ENCODE measurements around the gene SYNC.

The SYNC gene

DNA sequence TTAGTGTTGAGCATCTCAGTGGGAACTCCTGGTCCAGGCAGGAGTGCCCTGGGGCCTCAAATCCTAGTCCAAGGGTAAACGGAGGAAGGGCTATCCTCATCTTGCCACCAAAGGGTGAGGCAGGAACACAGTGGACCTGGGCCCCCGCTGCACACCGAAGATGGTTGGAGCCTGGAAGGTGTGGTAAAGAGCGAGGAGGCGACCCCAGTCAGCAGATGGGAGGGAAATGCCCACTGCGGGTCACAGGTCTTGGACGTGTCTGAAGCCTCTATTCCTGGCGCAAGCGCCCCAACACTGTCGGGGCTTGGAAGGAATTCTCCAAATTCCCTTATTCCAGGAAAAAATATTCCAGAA lies 38.5 kb upstream of the SYNC start:
- no peak for DNase-seq (ENCODE audit: insufficient read length)
- no peak for TF ChIP-seq TAF1 (IDR thresholded peaks at IDR 0.05; ENCODE audit: borderline replicate concordance, low read depth, low read length)
- TF ChIP-seq POLR2A (IDR thresholded peaks at IDR 0.05; ENCODE audit: low read depth, low read length) = no peak
- TF ChIP-seq POLR2AphosphoS5 (IDR thresholded peaks at IDR 0.05; ENCODE audit: low read depth, low read length) = no peak
- FAIRE-seq = no peak

DNA sequence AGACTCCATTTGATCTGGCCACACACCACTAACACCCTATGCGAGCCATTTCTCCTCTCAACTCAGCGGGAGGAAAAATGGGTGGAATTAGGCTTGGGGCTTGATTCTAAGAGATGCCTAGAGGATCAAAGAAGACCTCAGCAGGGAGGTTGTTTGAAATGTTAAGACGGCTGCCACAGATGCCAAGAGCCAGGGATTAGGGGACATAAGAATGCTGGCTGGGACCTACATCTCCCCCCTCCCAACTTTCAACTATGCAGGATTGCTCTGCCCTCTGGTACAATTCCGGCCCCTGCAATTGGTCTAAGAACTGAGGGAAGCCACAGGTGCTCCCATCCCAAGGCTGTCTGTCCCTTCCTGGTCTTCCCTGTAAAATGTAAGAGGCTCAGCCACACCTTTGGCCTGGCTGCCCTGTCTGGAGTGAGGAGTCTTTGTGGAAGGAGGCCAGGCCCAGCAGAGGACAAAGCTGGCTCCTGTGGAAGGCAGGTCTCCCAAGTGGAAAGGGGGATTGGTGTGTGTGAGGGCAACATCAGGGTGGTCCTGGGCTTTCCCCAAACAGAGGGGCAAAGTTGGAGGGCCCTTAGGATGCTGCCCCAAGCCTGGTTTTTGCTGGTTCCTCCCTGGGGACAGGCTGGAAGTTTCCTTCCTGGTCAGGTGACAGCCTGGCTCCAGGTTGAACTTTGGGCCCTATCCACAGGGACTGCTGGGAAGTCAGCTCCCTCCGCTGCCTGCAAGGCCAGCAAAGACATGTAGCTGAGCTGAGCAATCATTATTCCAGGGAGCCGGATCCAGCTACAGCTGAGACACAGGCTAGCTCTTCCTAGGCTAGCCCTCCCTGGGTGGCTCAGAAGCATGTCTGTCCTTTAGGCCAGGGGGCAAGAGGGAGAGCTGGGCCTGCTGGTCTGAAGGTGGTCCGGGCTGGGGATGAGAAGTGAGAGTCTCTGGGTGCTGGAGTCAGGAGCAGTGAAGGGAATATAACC lies 34.5 kb upstream of the SYNC start:
- DNase-seq (ENCODE audit: insufficient read length) = no peak
- TF ChIP-seq TAF1 (IDR thresholded peaks at IDR 0.05; ENCODE audit: borderline replicate concordance, low read depth, low read length) = no peak
- FAIRE-seq = no peak

DNA sequence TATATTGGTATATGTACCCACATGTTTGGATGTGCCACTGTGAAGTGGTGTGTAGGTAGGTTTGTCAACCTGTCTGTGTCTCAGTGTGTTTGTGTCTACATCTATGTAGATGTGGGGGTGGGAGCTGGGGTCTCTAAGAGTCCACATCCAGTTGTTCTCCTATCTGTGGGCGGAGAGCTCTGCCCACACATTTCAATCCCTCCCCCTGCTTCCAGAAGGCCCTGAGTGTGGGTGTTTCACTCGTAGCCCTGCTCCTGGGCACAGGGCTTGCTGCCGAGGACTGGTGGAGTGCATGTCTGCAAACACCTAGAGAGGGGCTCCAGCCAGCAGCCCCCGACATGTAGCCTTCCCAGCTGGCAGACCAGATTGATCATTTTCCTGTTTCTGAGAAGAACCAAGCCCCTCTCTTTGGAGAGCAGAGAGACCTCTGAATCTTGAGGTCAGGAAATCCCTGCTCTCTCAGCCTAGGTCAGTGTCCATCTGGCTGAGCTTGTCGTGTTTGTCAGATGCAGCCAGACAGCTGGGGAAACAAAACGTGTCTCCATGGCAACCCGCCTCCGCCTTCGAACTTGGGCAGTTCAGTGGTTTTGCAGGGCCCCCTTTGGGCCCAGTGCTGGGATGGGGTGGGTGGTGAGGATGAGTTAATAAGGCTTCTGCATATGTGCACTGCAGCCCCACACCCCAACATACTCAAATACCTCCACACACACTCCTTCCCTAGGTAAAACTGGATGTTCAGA lies 31.2 kb upstream of the SYNC start:
- no peak for FAIRE-seq
- TF ChIP-seq POLR2A (IDR thresholded peaks at IDR 0.05; ENCODE audit: low read depth, low read length) (no peak), POLR2AphosphoS5 (IDR thresholded peaks at IDR 0.05; ENCODE audit: low read depth, low read length) (no peak), TAF1 (IDR thresholded peaks at IDR 0.05; ENCODE audit: borderline replicate concordance, low read depth, low read length) (no peak)
- no peak for DNase-seq (ENCODE audit: insufficient read length)

DNA sequence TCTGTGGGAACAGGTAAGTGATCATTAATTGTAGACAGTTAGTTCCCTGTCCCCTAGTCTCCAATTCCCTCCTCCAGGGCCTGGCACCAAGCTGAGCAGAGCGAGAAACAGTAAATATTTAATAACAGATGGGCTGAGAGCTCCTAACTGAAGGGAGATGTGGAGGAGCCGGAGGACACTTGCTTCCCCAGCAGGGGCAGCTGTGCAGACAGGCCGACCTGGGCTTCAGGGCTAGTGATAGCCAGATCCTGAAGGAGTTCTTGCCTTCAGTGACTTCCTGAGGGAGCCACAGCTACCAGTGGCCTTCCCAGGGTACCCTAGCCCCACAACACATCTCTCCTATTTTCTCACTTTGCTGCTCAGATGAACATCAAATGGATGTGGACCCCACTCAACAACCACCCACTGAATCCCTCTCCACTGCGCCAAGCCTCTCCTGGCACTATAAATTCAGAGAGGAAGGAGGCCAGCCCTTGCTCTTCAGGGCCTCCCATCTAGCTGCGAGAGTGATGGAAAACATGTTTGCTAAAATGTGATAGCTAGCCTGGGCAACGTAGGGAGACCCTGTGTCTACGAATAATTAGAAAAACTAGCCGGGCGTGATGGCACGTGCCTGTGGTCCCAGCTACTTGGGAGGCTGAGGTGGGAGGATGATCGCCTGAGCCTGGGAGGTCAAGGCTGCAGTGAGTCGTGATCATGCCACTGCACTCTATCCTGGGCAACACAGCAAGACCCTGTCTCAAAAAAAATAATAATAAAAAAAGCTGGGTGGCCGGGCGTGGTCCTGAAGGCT lies 26.9 kb upstream of the SYNC start:
- DNase-seq (ENCODE audit: insufficient read length) = no peak
- TF ChIP-seq POLR2AphosphoS5 (IDR thresholded peaks at IDR 0.05; ENCODE audit: low read depth, low read length) = no peak
- no peak for TF ChIP-seq TAF1 (IDR thresholded peaks at IDR 0.05; ENCODE audit: borderline replicate concordance, low read depth, low read length)
- no peak for TF ChIP-seq POLR2A (IDR thresholded peaks at IDR 0.05; ENCODE audit: low read depth, low read length)
- no peak for FAIRE-seq

DNA sequence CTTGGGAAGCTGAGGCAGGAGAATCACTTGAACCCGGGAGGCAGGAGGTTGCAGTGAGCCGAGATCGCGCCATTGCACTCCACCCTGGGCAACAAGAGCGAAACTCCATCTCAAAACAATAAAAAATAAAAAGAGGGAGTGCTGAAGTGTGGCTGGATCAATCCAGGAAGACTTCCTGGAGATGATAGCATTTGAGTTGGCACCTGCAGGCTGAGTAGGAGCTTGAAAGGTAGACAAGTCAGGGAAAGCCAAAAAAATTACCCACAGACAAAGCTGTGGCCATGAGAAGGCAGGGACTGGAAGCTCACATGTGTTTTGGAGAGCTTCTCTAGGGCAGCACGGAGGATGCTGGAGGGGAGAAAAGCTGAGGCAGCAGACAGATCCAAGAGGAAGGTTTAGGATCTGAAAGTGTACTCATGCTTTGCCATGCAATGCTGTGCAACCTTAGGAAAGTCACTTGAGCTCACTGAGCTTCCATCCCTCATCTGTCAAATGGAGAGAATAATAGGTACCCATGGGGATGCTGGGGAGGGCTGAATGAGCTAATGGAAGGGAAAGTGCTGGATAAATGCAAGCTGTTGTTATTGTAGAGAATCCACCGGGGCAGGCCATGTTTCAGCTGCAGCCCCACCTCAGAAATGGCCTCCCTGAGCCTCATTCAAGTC lies 26.0 kb upstream of the SYNC start:
- no peak for FAIRE-seq

DNA sequence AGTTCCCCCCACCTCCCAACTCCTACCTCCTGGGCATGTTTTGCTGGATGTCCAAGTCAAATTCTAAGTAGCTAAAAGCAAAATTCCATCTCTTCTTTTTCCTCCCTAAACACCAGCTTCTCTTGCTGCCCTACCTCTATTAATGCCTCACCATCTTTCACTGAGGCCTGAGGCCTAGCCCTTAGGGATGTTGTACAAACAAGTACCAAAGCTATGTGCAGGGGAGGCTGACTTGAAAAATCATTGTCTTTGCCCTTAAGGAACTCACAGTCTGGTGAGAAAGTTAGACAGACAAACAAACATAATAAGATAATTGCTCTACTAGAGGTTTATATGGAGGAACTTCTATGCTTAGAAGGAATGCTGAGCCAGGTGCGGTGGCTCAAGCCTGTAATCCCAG lies 25.3 kb upstream of the SYNC start:
- FAIRE-seq (no peak), DNase-seq (ENCODE audit: insufficient read length) (no peak)
- TF ChIP-seq TAF1 (IDR thresholded peaks at IDR 0.05; ENCODE audit: borderline replicate concordance, low read depth, low read length) (no peak), POLR2A (IDR thresholded peaks at IDR 0.05; ENCODE audit: low read depth, low read length) (no peak), POLR2AphosphoS5 (IDR thresholded peaks at IDR 0.05; ENCODE audit: low read depth, low read length) (no peak)

More for the DNA sequence above, 26.0 kb upstream of the SYNC start:
- TF ChIP-seq TAF1 (IDR thresholded peaks at IDR 0.05; ENCODE audit: borderline replicate concordance, low read depth, low read length) (no peak), POLR2AphosphoS5 (IDR thresholded peaks at IDR 0.05; ENCODE audit: low read depth, low read length) (no peak), POLR2A (IDR thresholded peaks at IDR 0.05; ENCODE audit: low read depth, low read length) (no peak)
- DNase-seq (ENCODE audit: insufficient read length) = no peak

DNA sequence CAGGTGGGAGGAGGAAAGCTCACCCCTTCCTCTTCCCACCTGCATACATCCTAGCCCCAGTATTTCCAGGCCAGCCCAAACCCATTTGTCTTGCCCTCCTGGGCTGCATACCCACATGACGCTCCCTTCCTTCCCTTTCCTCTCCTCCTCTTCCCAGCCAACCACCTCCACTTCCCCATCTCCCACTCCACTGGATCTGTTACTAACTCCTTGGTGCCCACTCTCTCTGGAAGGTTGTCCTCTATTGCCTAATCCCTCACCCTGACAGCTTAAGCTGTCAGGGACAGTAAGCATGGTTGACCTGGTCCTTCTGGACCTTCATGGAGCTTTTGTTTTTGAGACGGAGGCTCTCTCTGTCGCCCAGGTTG lies 23.0 kb upstream of the SYNC start:
- DNase-seq (ENCODE audit: insufficient read length) = no peak
- FAIRE-seq = no peak
- TF ChIP-seq POLR2AphosphoS5 (IDR thresholded peaks at IDR 0.05; ENCODE audit: low read depth, low read length) (no peak), TAF1 (IDR thresholded peaks at IDR 0.05; ENCODE audit: borderline replicate concordance, low read depth, low read length) (no peak), POLR2A (IDR thresholded peaks at IDR 0.05; ENCODE audit: low read depth, low read length) (no peak)

DNA sequence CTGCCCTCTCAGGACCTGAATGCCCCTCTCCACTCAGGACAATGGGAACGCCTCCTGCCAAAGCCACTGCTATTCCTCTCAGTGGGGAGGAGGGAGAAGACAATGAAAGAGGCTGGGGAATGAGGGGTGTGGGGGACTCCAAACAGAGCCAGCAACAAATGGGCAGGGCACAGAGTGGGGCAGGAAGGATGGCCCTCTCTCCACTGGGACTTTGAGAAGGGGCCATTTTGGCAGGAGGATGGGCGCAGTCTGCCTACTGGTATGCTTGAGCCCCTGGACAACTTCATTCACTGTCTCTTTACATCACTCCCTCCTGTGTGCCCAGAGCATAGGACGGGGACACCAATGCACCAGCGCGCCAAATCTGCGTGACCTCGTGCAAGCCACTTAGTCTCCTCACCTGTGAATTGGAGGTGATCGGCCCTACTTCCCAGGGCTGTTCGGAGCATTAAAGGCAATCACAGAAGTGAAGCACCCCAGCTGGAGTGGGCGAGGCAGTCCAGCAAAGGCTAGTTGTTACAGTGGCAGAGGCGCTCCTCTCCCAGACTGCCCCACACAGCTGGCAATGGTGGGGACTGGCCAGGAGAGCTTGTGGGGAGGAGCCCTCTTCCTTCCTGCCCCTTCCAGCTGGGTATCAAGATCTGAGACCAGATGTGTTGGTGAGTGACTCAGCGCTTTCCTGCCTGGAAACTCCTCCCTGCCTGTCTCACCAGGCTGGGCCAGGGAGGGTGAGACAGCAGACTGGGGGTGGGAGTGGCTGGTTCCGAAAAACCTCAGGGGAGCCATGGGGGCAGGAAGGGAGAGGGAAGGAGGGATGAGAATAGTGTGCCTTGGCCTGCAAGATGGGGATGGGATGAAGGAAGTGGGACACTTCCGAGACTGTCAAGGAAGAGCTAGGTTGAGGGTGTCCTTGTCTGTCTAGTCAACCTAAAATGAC lies 22.4 kb upstream of the SYNC start:
- DNase-seq (ENCODE audit: insufficient read length) = no peak
- FAIRE-seq = no peak
- TF ChIP-seq TAF1 (IDR thresholded peaks at IDR 0.05; ENCODE audit: borderline replicate concordance, low read depth, low read length) (no peak), POLR2AphosphoS5 (IDR thresholded peaks at IDR 0.05; ENCODE audit: low read depth, low read length) (no peak), POLR2A (IDR thresholded peaks at IDR 0.05; ENCODE audit: low read depth, low read length) (no peak)

DNA sequence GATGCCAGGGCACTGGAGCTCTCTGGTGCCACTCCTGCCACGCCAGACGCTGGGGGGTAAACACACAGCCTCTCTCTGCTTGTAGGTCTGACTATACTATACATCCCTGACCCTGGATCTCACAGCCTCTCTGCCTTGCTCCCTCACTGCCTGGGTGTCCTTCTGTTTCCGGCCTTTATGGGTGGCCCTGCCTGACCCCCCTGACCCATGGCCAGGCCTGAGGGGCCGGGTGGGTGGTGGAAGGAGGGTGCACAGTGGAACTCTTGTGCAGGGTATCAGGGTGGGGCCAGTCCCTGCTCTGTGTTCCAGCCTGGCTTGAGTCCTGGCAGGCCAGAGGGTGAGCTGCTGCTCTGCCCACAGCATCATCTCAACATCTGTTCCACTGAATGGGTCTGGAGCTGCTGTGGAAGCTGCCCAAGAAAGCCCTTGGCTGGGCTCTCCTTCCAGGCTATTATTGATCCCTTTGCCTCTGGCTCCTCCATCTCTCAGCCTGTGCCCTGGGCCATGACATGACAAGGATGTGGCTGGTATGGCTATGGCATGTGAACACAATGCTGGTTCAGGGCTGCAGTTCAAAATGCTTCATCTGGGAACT lies 17.2 kb upstream of the SYNC start:
- no peak for TF ChIP-seq POLR2A (IDR thresholded peaks at IDR 0.05; ENCODE audit: low read depth, low read length)
- TF ChIP-seq POLR2AphosphoS5 (IDR thresholded peaks at IDR 0.05; ENCODE audit: low read depth, low read length) = no peak
- no peak for TF ChIP-seq TAF1 (IDR thresholded peaks at IDR 0.05; ENCODE audit: borderline replicate concordance, low read depth, low read length)
- FAIRE-seq = no peak
- DNase-seq (ENCODE audit: insufficient read length) = no peak

DNA sequence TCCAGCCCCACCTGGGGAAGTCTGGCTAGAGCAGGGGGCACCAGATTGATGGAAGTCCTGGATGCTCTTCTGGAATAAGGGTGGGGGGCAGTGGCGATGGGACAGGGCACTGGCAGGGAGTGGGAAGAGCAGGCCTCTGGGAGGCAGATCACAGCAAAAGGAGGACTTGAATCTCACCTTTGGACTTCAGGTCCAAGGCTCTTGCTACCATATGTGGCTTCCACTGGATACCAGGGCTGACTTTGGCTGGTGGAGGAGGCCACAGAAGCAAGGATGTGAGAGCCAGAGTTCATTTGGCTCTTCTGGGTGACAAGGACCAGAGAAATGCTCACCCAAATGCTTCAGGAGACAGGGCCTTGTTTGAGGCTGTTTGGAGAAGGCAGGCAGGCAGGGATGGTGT lies 16.0 kb upstream of the SYNC start:
- FAIRE-seq = no peak
- DNase-seq (ENCODE audit: insufficient read length) = no peak
- TF ChIP-seq TAF1 (IDR thresholded peaks at IDR 0.05; ENCODE audit: borderline replicate concordance, low read depth, low read length) = no peak
- no peak for TF ChIP-seq POLR2AphosphoS5 (IDR thresholded peaks at IDR 0.05; ENCODE audit: low read depth, low read length)
- TF ChIP-seq POLR2A (IDR thresholded peaks at IDR 0.05; ENCODE audit: low read depth, low read length) = no peak
